HS-5 (cell line): ENCODE results near the gene XCL1.
A peak's percentile ranks its signal among the peaks of the same experiment; 100 is the strongest.

Experiments
- DNase-seq: peaks from one replicate; pipeline ENCODE4 v3.0.0-alpha.2; 2012; ENCODE audit warnings: low read depth

Gene XCL1

GRCh38 chr1:168605443-168605842 is 29.0 kb downstream of the XCL1 start:
- no peak for DNase-seq

GRCh38 chr1:168606096-168606495 is 29.7 kb downstream of the XCL1 start:
- DNase-seq, result no peak

- DNase-seq, result no peak
These were observed 31.5 kb downstream of the XCL1 start for GRCh38 chr1:168607872-168608428.

- no peak for DNase-seq
These were observed 32.7 kb downstream of the XCL1 start for GRCh38 chr1:168608796-168609715.

- no peak for DNase-seq
These were observed 33.5 kb downstream of the XCL1 start for GRCh38 chr1:168609741-168610510.

GRCh38 chr1:168613038-168613451 is 36.6 kb downstream of the XCL1 start:
- DNase-seq, result no peak

GRCh38 chr1:168613691-168614231 is 37.4 kb downstream of the XCL1 start:
- DNase-seq, result no peak

- no peak for DNase-seq
These were observed 37.8 kb downstream of the XCL1 start for GRCh38 chr1:168614235-168614634.

- DNase-seq, result no peak
These were observed 39.6 kb downstream of the XCL1 start for GRCh38 chr1:168615965-168616364.

GRCh38 chr1:168617974-168618750 is 41.8 kb downstream of the XCL1 start:
- DNase-seq, result no peak

GRCh38 chr1:168618886-168619285 is 42.5 kb downstream of the XCL1 start:
- no peak for DNase-seq

GRCh38 chr1:168621356-168621755 is 45.0 kb downstream of the XCL1 start:
- no peak for DNase-seq

- peak; percentile 45 for DNase-seq
These were observed 46.8 kb downstream of the XCL1 start for GRCh38 chr1:168623003-168623828.

GRCh38 chr1:168623831-168624230 is 47.4 kb downstream of the XCL1 start:
- no peak for DNase-seq

- DNase-seq, result no peak
These were observed 49.9 kb downstream of the XCL1 start for GRCh38 chr1:168626326-168626725.

GRCh38 chr1:168627370-168627769 is 51.0 kb downstream of the XCL1 start:
- DNase-seq, result no peak

GRCh38 chr1:168628807-168629206 is 52.4 kb downstream of the XCL1 start:
- peak; percentile 83 for DNase-seq

GRCh38 chr1:168629466-168629865 is 53.1 kb downstream of the XCL1 start:
- DNase-seq, result no peak
